Natural killer cell treated with Interleukin-12 subunit alpha and Interleukin-12 subunit beta and Interleukin-15 and Interleukin-18, amount 100 ng/mL, for 72 hours (primary cell): Measurements from ENCODE around the gene R3HDM1. TPM values are rescaled to one million over a fixed set of nuclear protein-coding genes. Genes with fewer than 3 reads are reported as not detected.
"Not testable (repeated sequence)": the region's sequence is repeated elsewhere in the genome, so short reads cannot be mapped to it uniquely, and the experiment has no call there.

Experiments
- ATAC-seq, 2 donors: fragments of 150-1000 bp; cut with Tn5 transposase in 1 of 2; sonication (Bioruptor Pico), chemical (Tn5 transposase) in 1 of 2; 2 replicates each; pipeline ENCODE4 v1.10.0; 2021
- DNase-seq: peaks from one replicate; pipeline ENCODE4 v3.0.0; 2022; ENCODE audit warnings: low spot score
- H3K27ac Mint-ChIP-seq, 2 donors: 1 replicate in 1 of 2; 2 replicates in 1 of 2; pipeline ENCODE4 v1.8.0; 2022; ENCODE audit warnings: mixed read lengths in 2 of 2, mild to moderate bottlenecking in 1 of 2, moderate library complexity in 1 of 2
- H3K27me3 Mint-ChIP-seq, 2 donors: 1 replicate in 1 of 2; 2 replicates in 1 of 2; pipeline ENCODE4 v1.8.0; 2022; ENCODE audit warnings: mixed read lengths in 2 of 2
- H3K36me3 Mint-ChIP-seq: one replicate; pipeline ENCODE4 v1.8.0; 2022; ENCODE audit warnings: mixed read lengths
- H3K4me1 Mint-ChIP-seq, 2 donors: 1 replicate in 1 of 2; 2 replicates in 1 of 2; pipeline ENCODE4 v1.8.0; 2022; ENCODE audit warnings: low read depth in 2 of 2, mixed read lengths in 2 of 2, mild to moderate bottlenecking in 1 of 2
- H3K4me3 Mint-ChIP-seq: one replicate; pipeline ENCODE4 v1.8.0; 2022; ENCODE audit warnings: mixed read lengths
- H3K9me3 Mint-ChIP-seq: 2 replicates; pipeline ENCODE4 v1.8.0; 2022; ENCODE audit warnings: mixed read lengths
- total RNA-seq, 2 donors: library from RNA; stranded (reverse); gene quantifications; one replicate each; pipeline ENCODE4 v1.2.3, GENCODE V29; 2022

Gene R3HDM1
- total RNA-seq = 10 to 100 TPM; 40.6 to 81.3 TPM

DNA sequence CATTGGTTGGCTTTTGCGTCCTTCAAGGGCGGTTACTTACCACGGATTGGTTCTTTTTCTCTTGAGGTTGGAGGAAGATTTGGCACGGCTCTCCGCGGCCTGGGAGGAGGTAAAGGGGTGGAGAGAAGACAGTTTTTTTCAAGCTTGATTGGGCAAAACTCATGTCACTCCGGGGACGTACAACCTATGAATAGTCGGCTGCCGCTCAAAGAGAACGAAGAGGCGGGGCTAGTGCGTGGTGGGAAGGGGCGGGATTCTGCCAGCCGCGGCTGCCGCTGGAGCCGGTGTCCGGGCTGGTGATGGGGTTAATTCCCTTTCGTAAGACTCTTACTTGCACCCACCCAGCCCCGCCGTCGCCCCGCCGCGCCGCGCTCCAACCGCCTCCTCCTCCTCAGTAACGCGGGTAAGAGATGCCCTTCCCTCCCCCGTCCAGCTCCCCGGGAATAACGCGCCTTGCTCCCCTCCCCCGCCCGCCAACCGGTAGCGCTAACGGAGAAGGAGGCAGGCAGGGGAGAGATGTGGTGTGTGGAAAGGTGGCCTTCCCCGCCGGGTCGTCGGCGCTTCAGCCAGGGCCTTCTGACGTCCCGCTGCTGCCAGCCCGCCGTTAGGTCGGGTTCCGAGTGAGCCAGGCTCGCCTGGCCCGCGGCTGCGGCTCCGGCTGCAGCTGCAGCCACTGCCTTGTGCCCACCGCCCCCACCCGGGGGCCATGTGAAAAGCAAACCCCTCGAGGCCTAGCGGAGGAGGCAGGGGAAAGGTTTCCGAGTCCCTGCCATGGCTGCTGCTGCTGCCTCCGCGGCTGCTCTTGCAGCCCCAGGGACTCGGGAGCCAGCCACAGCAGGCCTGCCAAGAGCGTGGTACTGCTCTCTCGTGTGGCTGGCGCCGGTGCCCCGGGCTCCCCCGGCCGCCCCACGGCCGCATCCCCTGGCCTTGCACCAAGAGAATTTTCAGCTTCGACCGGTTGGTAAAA is at the start of gene R3HDM1:
Gene R3HDM1 (plus strand): TSS at position 254 of the 967 bp plus-strand sequence. CDS start 73,362 bp downstream, outside the sequence.
- H3K36me3 Mint-ChIP-seq = no peaks in the 10 kb centered on the region
- H3K27me3 Mint-ChIP-seq = no peaks in the 10 kb centered on the region
- H3K27ac Mint-ChIP-seq = no peak within 1 kb of the TSS
- DNase-seq (peak; percentile 97), ATAC-seq (peak; percentile 94)
- H3K4me1 Mint-ChIP-seq = peaks cover 3 to 4% of the 10 kb centered on the region in 2 donors
- no peak within 1 kb of the TSS for H3K4me3 Mint-ChIP-seq
- H3K9me3 Mint-ChIP-seq = no peaks in the 10 kb centered on the region

DNA sequence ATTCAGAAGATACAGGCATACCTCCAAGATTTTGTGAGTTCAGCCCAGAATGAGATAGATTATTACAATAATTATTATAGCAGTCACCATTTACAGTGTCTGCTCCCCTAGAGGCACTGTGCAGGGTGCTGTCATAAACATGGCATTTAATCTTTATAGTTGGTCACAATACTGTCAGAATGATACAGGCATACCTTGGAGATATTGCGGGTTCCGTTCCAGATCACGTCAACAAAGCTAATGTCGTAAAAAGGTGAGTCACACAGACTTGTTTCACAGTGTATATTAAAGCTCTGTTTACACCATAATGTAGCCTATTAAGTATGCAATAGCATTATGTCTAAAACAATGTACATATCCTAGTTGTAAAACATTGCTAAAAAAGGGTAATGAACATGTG is 45.8 kb upstream of the R3HDM1 start:
- H3K4me3 Mint-ChIP-seq = no peak overlapping the region
- no peak overlapping the region for H3K27ac Mint-ChIP-seq
- H3K9me3 Mint-ChIP-seq = peaks cover 11% of the 10 kb centered on the region
- no peaks in the 10 kb centered on the region for H3K27me3 Mint-ChIP-seq
- no peak for ATAC-seq
- no peak for DNase-seq
- peaks cover 0 to 2% of the 10 kb centered on the region in 2 donors for H3K4me1 Mint-ChIP-seq
- H3K36me3 Mint-ChIP-seq = peaks cover 20% of the 10 kb centered on the region

- H3K27ac Mint-ChIP-seq = no peak overlapping the region
Observed at GRCh38 chr2:135490376-135490775, 40.9 kb upstream of the R3HDM1 start.

DNA sequence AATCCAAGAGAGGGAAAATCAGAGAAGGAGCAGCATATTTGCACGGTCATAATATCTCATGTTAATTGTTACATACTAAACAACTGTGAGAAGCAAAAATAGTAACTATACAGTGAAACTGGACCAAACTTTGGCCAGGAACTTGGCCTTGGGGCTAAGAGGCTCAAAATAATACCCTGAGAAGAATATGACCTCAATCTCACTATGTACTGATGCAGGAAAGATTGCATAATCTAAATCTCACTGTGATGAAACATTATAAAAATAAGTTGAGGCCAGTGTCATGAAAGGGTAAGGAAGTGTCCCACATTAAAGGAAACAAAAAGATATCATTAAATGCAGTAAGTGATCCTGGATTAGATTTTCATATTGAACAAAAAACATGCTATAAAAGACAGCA is 36.8 kb upstream of the R3HDM1 start:
- no peaks in the 10 kb centered on the region for H3K27me3 Mint-ChIP-seq
- peaks cover 14% of the 10 kb centered on the region for H3K9me3 Mint-ChIP-seq
- peaks cover 0 to 3% of the 10 kb centered on the region in 2 donors for H3K4me1 Mint-ChIP-seq

More at GRCh38 chr2:135490376-135490775, 40.9 kb upstream of the R3HDM1 start:
- ATAC-seq (no peak), DNase-seq (no peak)
- H3K4me3 Mint-ChIP-seq = no peak overlapping the region
- H3K9me3 Mint-ChIP-seq = peaks cover 10% of the 10 kb centered on the region
- H3K27me3 Mint-ChIP-seq = no peaks in the 10 kb centered on the region
- peaks cover 12% of the 10 kb centered on the region for H3K36me3 Mint-ChIP-seq
- peaks cover 0 to 5% of the 10 kb centered on the region in 2 donors for H3K4me1 Mint-ChIP-seq

DNA sequence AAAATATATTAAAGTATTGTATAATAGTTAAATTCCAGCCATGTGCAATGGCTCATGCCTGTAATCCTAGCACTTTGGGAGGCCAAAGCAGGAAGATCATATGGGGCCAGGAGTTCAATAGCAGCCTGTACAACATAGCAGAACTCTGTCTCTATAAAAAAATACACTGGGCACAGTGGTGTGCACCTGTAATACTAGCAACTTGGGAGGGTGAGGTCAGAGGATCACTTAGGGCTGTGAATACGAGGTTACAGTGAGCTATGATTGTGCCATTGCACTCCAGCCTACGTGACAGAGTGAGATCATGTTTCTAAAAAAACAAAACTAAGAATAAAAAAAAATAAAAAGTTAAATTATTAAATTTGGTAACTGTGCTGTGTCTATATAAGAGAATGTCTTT is 36.4 kb upstream of the R3HDM1 start:
- DNase-seq (no peak), ATAC-seq (no peak)
- H3K9me3 Mint-ChIP-seq = peaks cover 16% of the 10 kb centered on the region
- peaks cover 0 to 3% of the 10 kb centered on the region in 2 donors for H3K4me1 Mint-ChIP-seq
- H3K4me3 Mint-ChIP-seq = no peak overlapping the region
- H3K36me3 Mint-ChIP-seq = peaks cover 27% of the 10 kb centered on the region
- no peaks in the 10 kb centered on the region for H3K27me3 Mint-ChIP-seq
- H3K27ac Mint-ChIP-seq = no peak overlapping the region

More for the DNA sequence above, 36.8 kb upstream of the R3HDM1 start:
- DNase-seq (no peak), ATAC-seq (no peak)
- Mint-ChIP-seq H3K4me3 (no peak overlapping the region), H3K27ac (no peak overlapping the region), H3K36me3 (peaks cover 23% of the 10 kb centered on the region)

DNA sequence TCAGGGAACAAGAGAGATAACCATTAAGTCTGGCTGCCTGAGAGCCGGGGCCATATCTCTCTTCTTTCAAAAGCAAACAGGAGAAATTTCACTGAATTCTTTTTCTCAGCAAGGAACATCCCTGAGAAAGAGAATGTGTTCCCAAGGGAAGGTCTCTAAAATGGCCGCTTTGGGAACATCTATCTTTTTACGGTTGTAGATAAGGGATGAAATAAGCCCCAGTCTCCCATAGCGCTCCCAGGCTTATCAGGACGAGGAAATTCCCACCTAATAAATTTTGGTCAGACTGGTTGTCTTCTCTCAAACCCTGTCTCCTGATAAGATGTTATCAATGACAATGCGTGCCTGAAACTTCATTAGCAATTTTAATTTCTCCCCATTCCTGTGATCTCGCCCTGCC is 32.7 kb upstream of the R3HDM1 start:
- H3K4me1 Mint-ChIP-seq, H3K4me3 Mint-ChIP-seq, DNase-seq, H3K27me3 Mint-ChIP-seq, H3K27ac Mint-ChIP-seq, ATAC-seq: not testable (repeated sequence)
- Mint-ChIP-seq H3K9me3 (peaks cover 12% of the 10 kb centered on the region), H3K36me3 (peaks cover 43% of the 10 kb centered on the region)

- H3K4me3 Mint-ChIP-seq = no peak overlapping the region
- H3K4me1 Mint-ChIP-seq = no peaks in the 10 kb centered on the region
- DNase-seq (no peak), ATAC-seq (no peak)
- peaks cover under 1% of the 10 kb centered on the region for H3K9me3 Mint-ChIP-seq
- H3K36me3 Mint-ChIP-seq = peaks cover 17% of the 10 kb centered on the region
- H3K27ac Mint-ChIP-seq = no peak overlapping the region
- no peaks in the 10 kb centered on the region for H3K27me3 Mint-ChIP-seq
Observed at GRCh38 chr2:135504811-135505210, 26.5 kb upstream of the R3HDM1 start.

DNA sequence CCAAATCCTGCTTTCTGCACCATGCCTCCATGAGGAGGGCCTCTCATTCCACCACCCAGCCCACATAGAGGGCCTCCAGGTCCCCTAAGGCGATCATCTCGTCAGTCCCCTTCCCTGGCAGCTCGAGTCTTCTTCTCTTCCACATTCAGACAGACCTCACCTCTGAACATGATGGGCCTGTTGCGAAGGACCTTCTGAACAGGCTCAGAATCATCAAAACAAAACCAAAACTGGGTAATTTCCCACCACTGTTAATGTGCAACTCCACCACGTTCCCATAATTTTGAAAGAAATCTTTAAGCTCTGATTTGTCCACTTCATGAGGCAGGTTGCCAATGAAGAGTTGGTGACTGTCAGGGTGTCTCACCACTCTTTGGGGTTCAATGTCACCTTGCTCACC is 20.7 kb upstream of the R3HDM1 start:
- no peaks in the 10 kb centered on the region for H3K36me3 Mint-ChIP-seq
- DNase-seq (no peak), ATAC-seq (peak in 1 of 2 donors; percentile 17)
- H3K4me1 Mint-ChIP-seq = peaks cover 8% of the 10 kb centered on the region in 2 donors
- no peak overlapping the region for H3K27ac Mint-ChIP-seq
- no peaks in the 10 kb centered on the region for H3K9me3 Mint-ChIP-seq
- no peak overlapping the region for H3K4me3 Mint-ChIP-seq
- H3K27me3 Mint-ChIP-seq = no peaks in the 10 kb centered on the region

DNA sequence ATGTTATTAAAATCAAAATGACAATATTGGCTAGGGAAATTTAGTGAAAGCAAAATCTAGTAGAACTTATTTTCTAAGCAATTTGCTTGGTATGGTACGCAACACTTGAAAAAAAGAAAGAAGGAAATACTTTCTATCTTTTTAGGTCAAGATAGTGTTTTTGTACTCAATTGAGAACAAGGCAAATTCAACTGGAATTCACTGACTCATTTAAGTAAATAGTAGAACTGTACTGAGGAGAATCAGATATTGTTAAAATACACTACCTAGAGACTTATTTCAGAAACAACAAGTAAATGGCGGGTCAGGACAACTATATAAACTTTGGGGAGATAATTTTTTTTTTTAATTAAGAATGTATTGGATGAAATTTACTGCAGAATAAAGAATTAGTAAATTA is 19.2 kb upstream of the R3HDM1 start:
- no peak overlapping the region for H3K4me3 Mint-ChIP-seq
- no peak for DNase-seq

GRCh38 chr2:135525786-135526185 is 5.5 kb upstream of the R3HDM1 start:
- DNase-seq = no peak
- no peaks in the 10 kb centered on the region for H3K36me3 Mint-ChIP-seq
- H3K4me3 Mint-ChIP-seq = no peak overlapping the region
- no peaks in the 10 kb centered on the region for H3K27me3 Mint-ChIP-seq
- no peak for ATAC-seq
- no peak overlapping the region for H3K27ac Mint-ChIP-seq
- no peaks in the 10 kb centered on the region for H3K9me3 Mint-ChIP-seq
- H3K4me1 Mint-ChIP-seq = peaks cover 0 to 4% of the 10 kb centered on the region in 2 donors

More for the DNA sequence above, 19.2 kb upstream of the R3HDM1 start:
- H3K4me1 Mint-ChIP-seq = peaks cover 8% of the 10 kb centered on the region in 2 donors
- H3K9me3 Mint-ChIP-seq = no peaks in the 10 kb centered on the region
- ATAC-seq = no peak
- H3K27me3 Mint-ChIP-seq = no peaks in the 10 kb centered on the region
- H3K27ac Mint-ChIP-seq = no peak overlapping the region
- H3K36me3 Mint-ChIP-seq = no peaks in the 10 kb centered on the region

GRCh38 chr2:135528006-135528405 is 3.3 kb upstream of the R3HDM1 start:
- peaks cover 3 to 4% of the 10 kb centered on the region in 2 donors for H3K4me1 Mint-ChIP-seq
- H3K27me3 Mint-ChIP-seq = no peaks in the 10 kb centered on the region
- DNase-seq (no peak), ATAC-seq (no peak)
- no peak overlapping the region for H3K4me3 Mint-ChIP-seq
- no peaks in the 10 kb centered on the region for H3K9me3 Mint-ChIP-seq
- H3K27ac Mint-ChIP-seq = no peak overlapping the region
- no peaks in the 10 kb centered on the region for H3K36me3 Mint-ChIP-seq

DNA sequence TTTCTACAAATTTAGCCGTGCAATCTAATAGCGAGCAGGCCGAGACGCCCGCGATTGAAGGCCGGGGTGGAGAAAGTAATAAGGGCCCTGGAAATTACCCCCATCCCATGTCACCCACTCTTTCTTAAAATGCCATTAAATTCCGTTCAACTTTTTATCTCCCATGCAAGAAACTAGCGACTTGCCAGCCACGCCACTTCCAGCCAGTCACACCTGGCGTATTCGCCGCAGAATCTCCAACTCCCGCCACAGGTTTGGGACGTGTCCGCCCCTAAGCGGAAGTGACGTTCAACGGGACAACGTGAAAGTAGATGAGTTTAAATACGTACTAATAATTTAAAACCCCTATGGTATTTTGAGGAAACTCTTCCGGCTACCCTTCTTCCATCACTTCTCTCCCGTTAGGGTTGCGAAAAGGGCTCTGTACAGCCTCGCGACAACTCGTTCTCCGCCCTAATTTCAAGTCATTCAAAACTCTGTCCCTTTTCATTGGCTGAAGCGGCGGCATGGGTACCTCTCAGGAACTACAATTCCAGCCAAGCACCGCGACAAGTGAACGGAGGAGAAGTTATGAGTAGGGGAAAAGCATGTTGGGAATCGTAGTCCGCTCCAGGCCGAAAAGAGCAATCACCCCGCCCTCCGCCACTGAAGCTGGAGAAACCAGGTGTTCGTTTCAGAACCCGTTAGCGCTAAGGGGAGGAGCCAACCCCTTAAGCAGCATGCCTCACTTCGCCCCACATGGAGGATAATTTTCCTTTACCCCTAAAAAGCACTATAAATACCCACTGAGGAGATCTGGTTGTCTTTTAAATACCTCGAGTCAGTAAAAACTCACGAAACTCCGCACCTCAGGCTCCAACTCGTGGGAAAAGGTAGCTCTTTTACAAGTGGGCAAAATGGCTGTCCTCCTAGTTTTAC is 712 bp upstream of the R3HDM1 start, which contains the start of gene ZRANB3:
Gene ZRANB3 (minus strand): TSS at position 906 of the 918 bp plus-strand sequence.
- no peaks in the 10 kb centered on the region for H3K9me3 Mint-ChIP-seq
- no peak within 1 kb of the TSS for H3K27ac Mint-ChIP-seq
- H3K36me3 Mint-ChIP-seq = no peaks in the 10 kb centered on the region
- DNase-seq (peak; percentile 92), ATAC-seq (peak; percentile 82 to 88)
- no peaks in the 10 kb centered on the region for H3K27me3 Mint-ChIP-seq
- no peak within 1 kb of the TSS for H3K4me3 Mint-ChIP-seq
- peaks cover 3 to 4% of the 10 kb centered on the region in 2 donors for H3K4me1 Mint-ChIP-seq

DNA sequence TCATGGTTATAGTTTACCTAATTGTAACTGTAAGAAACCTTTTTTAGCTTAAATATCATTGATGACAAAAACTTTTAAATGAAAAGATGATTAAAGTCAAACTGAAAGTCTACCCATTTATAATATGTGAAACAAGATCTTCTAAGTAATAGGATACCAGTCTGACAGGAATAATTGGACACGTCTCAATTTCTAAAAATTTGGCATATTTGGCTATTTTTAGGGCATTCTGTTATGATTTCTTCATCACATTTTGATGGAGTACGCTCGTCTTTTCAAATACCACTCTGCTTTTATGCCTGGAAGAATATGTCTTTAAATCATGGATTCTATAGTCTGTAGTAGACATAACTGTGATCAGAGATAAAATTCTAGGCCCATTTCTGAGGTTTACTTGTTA is 1.3 kb downstream of the R3HDM1 start:
- ATAC-seq = no peak
- Mint-ChIP-seq H3K36me3 (no peaks in the 10 kb centered on the region), H3K4me1 (peaks cover 3 to 4% of the 10 kb centered on the region in 2 donors), H3K9me3 (no peaks in the 10 kb centered on the region), H3K27me3 (no peaks in the 10 kb centered on the region), H3K4me3 (no peak overlapping the region), H3K27ac (no peak overlapping the region)
- no peak for DNase-seq
